Measurements from ENCODE around the gene GABRA1. TPM values are rescaled to one million over a fixed set of nuclear protein-coding genes. Genes with fewer than 3 reads are reported as not detected.
A peak's percentile ranks its signal among the peaks of the same experiment; 100 is the strongest.

GABRA1 gene
- total and polyA plus RNA-seq, 12 donors: 0.23 to 3.6 (median 0.96) TPM; not detected in 4

DNA sequence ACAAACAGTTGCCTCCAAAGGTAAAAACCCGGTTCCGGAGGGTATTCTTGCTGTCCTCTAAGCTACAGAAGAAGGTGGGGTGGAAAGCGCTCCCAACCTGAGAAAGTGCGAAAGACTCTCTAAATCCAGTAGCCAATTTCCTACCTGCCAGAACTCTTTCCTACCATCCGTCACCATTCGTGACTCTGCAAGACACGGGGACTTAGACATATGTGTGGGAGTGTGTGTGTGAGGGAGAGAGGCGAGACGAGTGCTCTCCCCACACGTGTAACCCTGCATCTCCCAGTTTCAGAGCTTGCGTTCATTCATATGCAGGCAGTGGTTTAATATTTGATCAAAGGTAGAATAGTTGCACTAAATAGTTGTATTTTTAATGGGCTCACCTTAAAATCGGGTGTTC, 473 bp upstream of the GABRA1 start:
- WGBS, 4 donors: 1 to 4% (median 3%) methylated on average over 12 of the region's 12 CpGs
- Histone ChIP-seq H3K4me3 (no peak overlapping the region), H3K36me3 (replicated peaks in 1 of 2) (no peaks in the 10 kb centered on the region), H3K9me3 (replicated peaks in 1 of 3) (no peaks in the 10 kb centered on the region), H3K4me1 (replicated peaks in 1 of 2) (no peaks in the 10 kb centered on the region), H3K27me3 (peaks cover 14% of the 10 kb centered on the region), H3K27ac (no peak overlapping the region)
- TF ChIP-seq, protein P1, sequence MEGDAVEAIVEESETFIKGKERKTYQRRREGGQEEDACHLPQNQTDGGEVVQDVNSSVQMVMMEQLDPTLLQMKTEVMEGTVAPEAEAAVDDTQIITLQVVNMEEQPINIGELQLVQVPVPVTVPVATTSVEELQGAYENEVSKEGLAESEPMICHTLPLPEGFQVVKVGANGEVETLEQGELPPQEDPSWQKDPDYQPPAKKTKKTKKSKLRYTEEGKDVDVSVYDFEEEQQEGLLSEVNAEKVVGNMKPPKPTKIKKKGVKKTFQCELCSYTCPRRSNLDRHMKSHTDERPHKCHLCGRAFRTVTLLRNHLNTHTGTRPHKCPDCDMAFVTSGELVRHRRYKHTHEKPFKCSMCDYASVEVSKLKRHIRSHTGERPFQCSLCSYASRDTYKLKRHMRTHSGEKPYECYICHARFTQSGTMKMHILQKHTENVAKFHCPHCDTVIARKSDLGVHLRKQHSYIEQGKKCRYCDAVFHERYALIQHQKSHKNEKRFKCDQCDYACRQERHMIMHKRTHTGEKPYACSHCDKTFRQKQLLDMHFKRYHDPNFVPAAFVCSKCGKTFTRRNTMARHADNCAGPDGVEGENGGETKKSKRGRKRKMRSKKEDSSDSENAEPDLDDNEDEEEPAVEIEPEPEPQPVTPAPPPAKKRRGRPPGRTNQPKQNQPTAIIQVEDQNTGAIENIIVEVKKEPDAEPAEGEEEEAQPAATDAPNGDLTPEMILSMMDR (IDR thresholded peaks at IDR 0.05): no peak
- no peak for TF ChIP-seq POLR2A (IDR thresholded peaks at IDR 0.05)
- no peak for DNase-seq
- intact Hi-C loops (cut with DNase I): no loop called here

DNA sequence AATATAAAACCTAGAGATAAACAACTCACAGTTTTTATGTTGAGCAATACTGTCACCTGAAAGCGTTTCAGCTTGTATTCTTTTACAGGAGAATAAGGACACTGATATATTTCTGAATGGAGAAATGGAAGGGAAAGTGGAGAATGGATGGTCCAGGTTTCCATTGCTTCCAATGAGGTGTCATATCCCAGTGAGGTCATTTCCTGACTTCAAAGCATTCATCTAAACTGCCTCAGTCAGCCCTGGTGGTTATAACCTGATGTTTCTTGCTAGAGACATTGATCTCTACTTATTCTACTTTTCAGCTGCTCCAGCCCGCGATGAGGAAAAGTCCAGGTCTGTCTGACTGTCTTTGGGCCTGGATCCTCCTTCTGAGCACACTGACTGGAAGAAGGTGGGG, 2.6 kb downstream of the GABRA1 start:
- Histone ChIP-seq H3K36me3 (replicated peaks in 1 of 2) (no peaks in the 10 kb centered on the region), H3K4me1 (replicated peaks in 1 of 2) (no peaks in the 10 kb centered on the region), H3K27me3 (peaks cover 14% of the 10 kb centered on the region), H3K27ac (no peak overlapping the region), H3K4me3 (no peak overlapping the region), H3K9me3 (replicated peaks in 1 of 3) (no peaks in the 10 kb centered on the region)
- 65 to 76% (median 70%) methylated on average over 3 of the region's 3 CpGs for WGBS, 4 donors
- TF ChIP-seq, protein P1 (IDR thresholded peaks at IDR 0.05): no peak
- TF ChIP-seq POLR2A (IDR thresholded peaks at IDR 0.05): no peak
- DNase-seq: no peak
- intact Hi-C loops (cut with DNase I): no loop called here

- Histone ChIP-seq H3K36me3 (replicated peaks in 1 of 2) (no peaks in the 10 kb centered on the region), H3K4me3 (no peak overlapping the region), H3K9me3 (replicated peaks in 1 of 3) (no peaks in the 10 kb centered on the region), H3K4me1 (replicated peaks in 1 of 2) (no peaks in the 10 kb centered on the region), H3K27ac (no peak overlapping the region), H3K27me3 (peaks cover 10% of the 10 kb centered on the region)
- intact Hi-C loops (cut with DNase I): no loop called here
- WGBS, 4 donors: 39 to 50% (median 43%) methylated on average over 2 of the region's 2 CpGs
- no peak for DNase-seq
- TF ChIP-seq, protein P1 (IDR thresholded peaks at IDR 0.05): peak in 1 of 6 experiments; percentile 30
- TF ChIP-seq POLR2A (IDR thresholded peaks at IDR 0.05): no peak
These were observed 3.9 kb downstream of the GABRA1 start for GRCh38 chr5:161851691-161852299.

DNA sequence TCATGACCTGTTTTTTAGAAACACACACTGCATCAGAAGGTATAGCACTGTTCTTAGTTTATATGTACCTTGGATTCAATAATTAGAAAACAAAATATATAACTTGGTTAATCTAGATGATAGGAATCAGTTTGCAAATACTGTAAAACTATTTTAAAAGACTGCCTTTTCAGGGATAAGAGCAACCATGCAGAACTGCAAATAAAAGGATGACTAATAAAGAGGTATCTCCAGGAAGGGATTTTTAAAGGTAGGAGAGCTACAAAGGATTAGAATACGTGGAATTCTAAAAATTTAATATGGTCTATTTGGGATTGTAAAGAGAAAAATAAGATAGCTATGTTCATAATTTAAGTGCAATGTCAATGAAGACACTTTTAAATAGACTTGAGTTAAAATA, 9.4 kb downstream of the GABRA1 start:
- no peaks in the 10 kb centered on the region for H3K4me1 ChIP-seq (replicated peaks in 1 of 2)
- H3K27ac ChIP-seq: no peak overlapping the region
- no peaks in the 10 kb centered on the region for H3K36me3 ChIP-seq (replicated peaks in 1 of 2)
- 39 to 54% (median 43%) methylated on average over 1 of the region's 1 CpG for WGBS, 4 donors
- H3K9me3 ChIP-seq (replicated peaks in 1 of 3): no peaks in the 10 kb centered on the region
- no peak overlapping the region for H3K4me3 ChIP-seq
- intact Hi-C loops (cut with DNase I): no loop called here
- no peaks in the 10 kb centered on the region for H3K27me3 ChIP-seq
- TF ChIP-seq, protein P1 (IDR thresholded peaks at IDR 0.05): no peak
- no peak for TF ChIP-seq POLR2A (IDR thresholded peaks at IDR 0.05)
- no peak for DNase-seq
